ENCODE measurements around the gene BOD1L1.

DNA sequence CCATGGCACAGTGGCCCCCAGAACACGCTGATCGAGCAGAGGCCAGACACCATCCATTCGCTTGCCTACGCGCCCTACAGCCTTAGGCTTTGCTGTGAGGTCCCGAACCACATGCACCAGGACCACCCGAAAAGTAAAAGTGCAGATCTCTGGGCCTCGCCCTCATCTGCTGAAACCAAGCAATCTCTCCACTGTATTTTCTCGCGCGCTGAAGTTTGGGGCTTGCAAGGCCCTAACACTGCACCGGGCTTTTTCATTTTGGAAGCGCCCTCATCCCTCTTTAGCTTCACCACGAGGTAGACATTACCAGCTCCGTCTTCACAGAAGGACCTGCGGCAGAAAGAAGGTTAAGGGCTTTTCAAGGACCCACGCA, 104.4 kb downstream of the BOD1L1 start:
- TF ChIP-seq, protein P1, sequence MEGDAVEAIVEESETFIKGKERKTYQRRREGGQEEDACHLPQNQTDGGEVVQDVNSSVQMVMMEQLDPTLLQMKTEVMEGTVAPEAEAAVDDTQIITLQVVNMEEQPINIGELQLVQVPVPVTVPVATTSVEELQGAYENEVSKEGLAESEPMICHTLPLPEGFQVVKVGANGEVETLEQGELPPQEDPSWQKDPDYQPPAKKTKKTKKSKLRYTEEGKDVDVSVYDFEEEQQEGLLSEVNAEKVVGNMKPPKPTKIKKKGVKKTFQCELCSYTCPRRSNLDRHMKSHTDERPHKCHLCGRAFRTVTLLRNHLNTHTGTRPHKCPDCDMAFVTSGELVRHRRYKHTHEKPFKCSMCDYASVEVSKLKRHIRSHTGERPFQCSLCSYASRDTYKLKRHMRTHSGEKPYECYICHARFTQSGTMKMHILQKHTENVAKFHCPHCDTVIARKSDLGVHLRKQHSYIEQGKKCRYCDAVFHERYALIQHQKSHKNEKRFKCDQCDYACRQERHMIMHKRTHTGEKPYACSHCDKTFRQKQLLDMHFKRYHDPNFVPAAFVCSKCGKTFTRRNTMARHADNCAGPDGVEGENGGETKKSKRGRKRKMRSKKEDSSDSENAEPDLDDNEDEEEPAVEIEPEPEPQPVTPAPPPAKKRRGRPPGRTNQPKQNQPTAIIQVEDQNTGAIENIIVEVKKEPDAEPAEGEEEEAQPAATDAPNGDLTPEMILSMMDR (IDR thresholded peaks at IDR 0.05), result no peak
- no peak for TF ChIP-seq POLR2A (IDR thresholded peaks at IDR 0.05)
